GM23338 (cell line): ENCODE results near the gene SOX10. TPM values are rescaled to one million over a fixed set of nuclear protein-coding genes. Genes with fewer than 3 reads are reported as not detected.

Source experiments
- ATAC-seq: fragments of 200-7000 bp; cut with Tn5 transposase; 3 replicates; pipeline ENCODE4 v1.9.1; 2020
- DNase-seq: peaks from one replicate; pipeline ENCODE4 v3.0.0-alpha.2; 2015; ENCODE audit warnings: low spot score
- H2AFZ ChIP-seq: fragments of 200-600 bp; sonication (generic); 2 replicates; pipeline ENCODE4 v1.8.0; 2016; ENCODE audit warnings: antibody characterized with exemption, mild to moderate bottlenecking, moderate library complexity
- H3F3A ChIP-seq: fragments of 200-600 bp; sonication (generic); replicated peaks from 2 replicates; pipeline ENCODE4 v1.8.0; 2017; ENCODE audit warnings: antibody characterized with exemption, mixed run types, low read depth
- H3K27ac ChIP-seq: fragments of 200-600 bp; sonication (generic); 2 replicates; pipeline ENCODE4 v1.6.1; 2016; ENCODE audit warnings: low read depth
- H3K27me3 ChIP-seq: fragments of 200-600 bp; sonication (generic); 2 replicates; pipeline ENCODE4 v1.8.0; 2016; ENCODE audit warnings: mild to moderate bottlenecking, mixed run types, moderate library complexity; ENCODE audit not compliant: insufficient read depth
- H3K36me3 ChIP-seq: fragments of 200-600 bp; sonication (generic); 2 replicates; pipeline ENCODE4 v1.8.0; 2016; ENCODE audit warnings: mild to moderate bottlenecking; ENCODE audit not compliant: insufficient read depth
- H3K4me1 ChIP-seq: fragments of 200-600 bp; sonication (generic); 2 replicates; pipeline ENCODE4 v1.8.0; 2016; ENCODE audit warnings: mild to moderate bottlenecking, moderate library complexity; ENCODE audit not compliant: insufficient read depth
- H3K4me2 ChIP-seq: fragments of 200-600 bp; sonication (generic); 2 replicates; pipeline ENCODE4 v1.7.1; 2017; ENCODE audit warnings: mixed run types
- H3K4me3 ChIP-seq: fragments of 200-600 bp; sonication (generic); 2 replicates; pipeline ENCODE4 v1.6.1; 2016; ENCODE audit warnings: mixed run types
- H3K79me2 ChIP-seq: fragments of 200-600 bp; sonication (generic); replicated peaks from 2 replicates; pipeline ENCODE4 v1.8.0; 2017; ENCODE audit warnings: mild to moderate bottlenecking; ENCODE audit not compliant: insufficient read depth
- H3K9me2 ChIP-seq: fragments of 200-600 bp; sonication (generic); 2 replicates; pipeline ENCODE4 v1.8.0; 2017; ENCODE audit not compliant: insufficient read depth
- H4K20me1 ChIP-seq: fragments of 200-600 bp; sonication (generic); replicated peaks from 2 replicates; pipeline ENCODE4 v1.8.0; 2017; ENCODE audit warnings: mild to moderate bottlenecking; ENCODE audit not compliant: insufficient read depth
- H3K27ac Mint-ChIP-seq: 2 replicates; pipeline ENCODE4 v1.8.0; 2020; ENCODE audit warnings: inconsistent platforms, mild to moderate bottlenecking, moderate library complexity, mixed read lengths
- H3K27me3 Mint-ChIP-seq: 3 replicates; pipeline ENCODE4 v1.8.0; 2022; ENCODE audit warnings: low read depth, mild to moderate bottlenecking, moderate library complexity, mixed read lengths, inconsistent platforms; ENCODE audit not compliant: insufficient read depth, poor library complexity
- H3K36me3 Mint-ChIP-seq: 3 replicates; pipeline ENCODE4 v1.8.0; 2021; ENCODE audit warnings: low read depth, mild to moderate bottlenecking, inconsistent platforms, moderate library complexity, mixed read lengths
- H3K4me1 Mint-ChIP-seq: 3 replicates; pipeline ENCODE4 v1.8.0; 2020; ENCODE audit warnings: mild to moderate bottlenecking, inconsistent platforms, mixed read lengths
- H3K4me3 Mint-ChIP-seq: 3 replicates; pipeline ENCODE4 v1.8.0; 2021; ENCODE audit warnings: moderate library complexity, mild to moderate bottlenecking, inconsistent platforms, mixed read lengths
- H3K9me3 Mint-ChIP-seq: 3 replicates; pipeline ENCODE4 v1.8.0; 2020; ENCODE audit warnings: moderate library complexity, mild to moderate bottlenecking, inconsistent platforms, mixed read lengths
- CREB1 ChIP-seq: fragments of 250-450 bp; sonication (Bioruptor Pico); IDR thresholded peaks from 2 replicates; pipeline ENCODE4 v1.5.0; 2020; ENCODE audit warnings: low read depth, mild to moderate bottlenecking, moderate library complexity
- CTCF ChIP-seq, 2 experiments: fragments of 200-600 bp in 1 of 2; sonication (generic) in 1 of 2; conservative IDR thresholded peaks; 2 replicates each; pipeline versions ENCODE4 v1.5.1 to v1.6.1; 2016 to 2017; ENCODE audit warnings: antibody characterized with exemption in 2 of 2, low read depth in 2 of 2, mild to moderate bottlenecking in 2 of 2, moderate library complexity in 1 of 2
- ETS1 ChIP-seq: IDR thresholded peaks from 2 replicates; pipeline ENCODE4 v1.6.1; 2016; ENCODE audit warnings: antibody characterized with exemption
- EZH2 ChIP-seq: fragments of 200-600 bp; sonication (generic); IDR thresholded peaks from one replicate; pipeline ENCODE4 v1.8.0; 2017; ENCODE audit warnings: antibody characterized with exemption, mild to moderate bottlenecking, low read depth; ENCODE audit not compliant: unreplicated experiment
- JUNB ChIP-seq: IDR thresholded peaks from one replicate; pipeline ENCODE4 v1.6.1; 2016; ENCODE audit warnings: antibody characterized with exemption; ENCODE audit not compliant: unreplicated experiment
- POLR2AphosphoS5 ChIP-seq: IDR thresholded peaks from 2 replicates; pipeline ENCODE4 v1.6.1; 2016; ENCODE audit warnings: antibody characterized with exemption, low read depth
- REST ChIP-seq: IDR thresholded peaks from one replicate; pipeline ENCODE4 v1.6.1; 2018; ENCODE audit warnings: antibody characterized with exemption; ENCODE audit not compliant: unreplicated experiment
- STAT1 ChIP-seq: IDR thresholded peaks from one replicate; pipeline ENCODE4 v1.6.1; 2016; ENCODE audit warnings: antibody characterized with exemption; ENCODE audit not compliant: unreplicated experiment
- ZNF114 ChIP-seq: fragments of 250-450 bp; sonication (Bioruptor Pico); IDR thresholded peaks from 2 replicates; pipeline ENCODE4 v1.5.0; 2020; ENCODE audit warnings: mild to moderate bottlenecking, moderate library complexity
- ZNF462 ChIP-seq: fragments of 250-450 bp; sonication (Bioruptor Pico); IDR thresholded peaks from 2 replicates; pipeline ENCODE4 v1.5.0; 2020; ENCODE audit warnings: mild to moderate bottlenecking, moderate library complexity
- polyA plus RNA-seq: library from polyadenylated mRNA; unstranded; fragments of >200 nt; fragmentation: Nextera tagmentation; extraction: Ambion mirVana; gene quantifications from 2 replicates; pipeline ENCODE4 v1.2.1, GENCODE V29; 2016
- total RNA-seq: library from RNA; depleted of rRNA; stranded (reverse); fragments of >200 nt; shearing (Covaris generic); gene quantifications from 2 replicates; pipeline ENCODE4 v1.2.3, GENCODE V29; 2014

The SOX10 gene
- total and polyA plus RNA-seq, 2 experiments from 2014 or later: 1.1 to 2.1 TPM

GRCh38 chr22:37985751-37986281 is 1.5 kb upstream of the SOX10 start (continued):
- no peak for TF ChIP-seq REST
- TF ChIP-seq ZNF114 (CRISPR knock-in tag): no peak
- no peak for TF ChIP-seq CTCF (conservative IDR thresholded peaks at IDR 0.05; ENCODE audit: low read depth in 2 of 2)
- TF ChIP-seq EZH2: no peak
- TF ChIP-seq CREB1: no peak

- Mint-ChIP-seq H3K4me1 (peaks cover 26% of the 10 kb centered on the region), H3K27me3 (peaks cover 30% of the 10 kb centered on the region), H3K9me3 (no peaks in the 10 kb centered on the region), H3K27ac (no peak overlapping the region), H3K4me3 (peak overlapping the region; percentile 29; the same call in 1 of the 3 replicates), H3K36me3 (no peaks in the 10 kb centered on the region)
- no peak for ATAC-seq
- H3K36me3 ChIP-seq: no peaks in the 10 kb centered on the region
- H3K4me2 ChIP-seq: no peak overlapping the region
- no peak overlapping the region for H3K27ac ChIP-seq
- peaks cover 25% of the 10 kb centered on the region for H3K27me3 ChIP-seq
- no peak overlapping the region for H2AFZ ChIP-seq
- H4K20me1 ChIP-seq: no peaks in the 10 kb centered on the region; the same call in 1 of the 2 replicates
- H3F3A ChIP-seq: no peaks in the 10 kb centered on the region
- peaks cover 10% of the 10 kb centered on the region for H3K4me1 ChIP-seq
- no peak for DNase-seq
- no peak overlapping the region for H3K4me3 ChIP-seq
- H3K9me2 ChIP-seq: no peaks in the 10 kb centered on the region
- no peaks in the 10 kb centered on the region for H3K79me2 ChIP-seq
- TF ChIP-seq ZNF114 (CRISPR knock-in tag) (no peak), ETS1 (no peak), CTCF (conservative IDR thresholded peaks at IDR 0.05; ENCODE audit: low read depth in 2 of 2) (no peak), JUNB (no peak), POLR2AphosphoS5 (no peak), ZNF462 (CRISPR knock-in tag) (no peak), STAT1 (no peak)
Observed at GRCh38 chr22:37985050-37985585, 763 bp upstream of the SOX10 start.
